HTERT RPE-1 (cell line): Measurements from ENCODE around the gene IL37.

Experiments used
- in situ Hi-C: fragments of 300-500 bp; cut with MboI; formaldehyde crosslinking; loops from 4 replicates; pipeline ENCODE4 v1.14.3; 2020; ENCODE audit warnings: low sequenced_read_pairs

The IL37 gene

GRCh38 chr2:112957511-112957910, 46.5 kb downstream of the IL37 start:
- in situ Hi-C loops, result no loop called here

GRCh38 chr2:112958428-112959108, 47.6 kb downstream of the IL37 start:
- in situ Hi-C loops, result no loop called here

GRCh38 chr2:112959109-112959812, 48.3 kb downstream of the IL37 start:
- in situ Hi-C loops, result no loop called here

DNA sequence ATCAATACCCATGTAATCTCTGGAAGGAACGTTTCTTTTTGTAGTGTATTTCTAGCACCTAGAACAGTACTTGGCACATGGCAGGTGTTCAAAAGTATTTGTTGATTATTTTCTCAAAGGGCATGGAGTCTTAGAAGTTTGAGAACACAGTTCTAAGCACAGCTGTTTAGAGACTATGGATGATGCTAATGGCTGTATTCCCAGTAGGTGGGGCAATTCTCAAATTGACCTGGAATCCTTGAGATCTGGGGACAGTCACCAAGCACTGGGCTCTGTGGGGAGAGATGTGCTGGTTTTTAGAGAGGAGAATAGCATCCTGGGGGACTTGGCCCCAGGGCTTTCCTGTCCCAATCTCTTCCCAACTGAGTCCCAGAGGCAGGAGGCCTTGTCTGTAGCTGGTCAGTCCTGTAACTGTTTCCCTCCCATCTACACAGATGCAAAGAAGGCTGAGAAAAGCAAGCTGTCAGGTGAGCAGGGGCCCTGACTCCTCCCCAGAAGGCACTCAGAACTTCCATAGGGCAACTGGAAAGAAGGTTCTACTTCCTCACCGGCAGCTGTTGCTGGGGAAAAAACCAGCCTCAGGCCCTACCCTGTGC, 49.4 kb downstream of the IL37 start:
- in situ Hi-C loops, result no loop called here

GRCh38 chr2:112962308-112963175, 51.6 kb downstream of the IL37 start:
- in situ Hi-C loops, result no loop called here

DNA sequence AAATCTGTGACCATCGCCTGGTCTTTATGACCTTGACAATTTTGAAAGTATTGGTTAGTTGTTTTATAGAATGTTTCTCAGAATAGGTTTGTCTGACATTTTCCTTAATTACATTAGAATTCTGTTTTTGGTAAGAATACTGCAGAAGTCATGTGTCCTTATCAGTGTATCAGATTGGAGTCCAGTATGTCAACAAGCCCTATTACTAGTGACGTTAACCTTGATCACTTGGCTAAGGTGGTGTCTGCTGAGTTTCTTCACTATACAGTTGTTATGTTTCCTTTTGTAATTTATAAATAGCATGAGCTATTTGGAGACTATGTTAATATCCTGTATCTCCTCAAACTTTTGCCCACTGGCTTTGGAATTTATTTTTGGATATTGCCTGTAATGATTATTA, 56.1 kb downstream of the IL37 start:
- in situ Hi-C loops, result no loop called here
